ENCODE measurements around the gene CUTA. TPM values are rescaled to one million over a fixed set of nuclear protein-coding genes. Genes with fewer than 3 reads are reported as not detected.

Gene CUTA
- polyA plus RNA-seq, 1 donor from 2014 or later, result 343 TPM

DNA sequence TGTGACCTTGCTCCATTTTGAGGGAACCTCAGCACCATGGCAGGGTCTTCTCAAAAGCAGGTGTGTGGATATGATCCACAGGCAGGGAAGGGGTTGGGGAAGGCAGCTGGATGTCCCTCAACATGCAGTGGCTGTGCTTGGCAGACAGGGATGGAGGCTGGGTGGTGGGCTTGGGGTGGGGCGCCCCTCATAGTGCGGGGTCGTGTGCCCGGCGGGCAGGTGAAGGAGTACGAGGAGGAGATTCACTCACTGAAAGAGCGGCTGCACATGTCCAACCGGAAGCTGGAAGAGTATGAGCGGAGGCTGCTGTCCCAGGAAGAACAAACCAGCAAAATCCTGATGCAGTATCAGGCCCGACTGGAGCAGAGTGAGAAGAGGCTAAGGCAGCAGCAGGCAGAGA lies 28.4 kb upstream of the CUTA start:
- no peaks in the 10 kb centered on the region for H3K9me2 ChIP-seq (ENCODE audit: insufficient read depth, low read length)
- no peaks in the 10 kb centered on the region for H3F3A ChIP-seq (ENCODE audit: insufficient read depth, low read length, poor library complexity, severe bottlenecking)
- no peaks in the 10 kb centered on the region for H4K20me1 ChIP-seq (ENCODE audit: insufficient read depth)
- H3K4me3 ChIP-seq (ENCODE audit: low read length), result no peak overlapping the region
- no peak overlapping the region for H3K4me2 ChIP-seq (ENCODE audit: low read length)
- no peaks in the 10 kb centered on the region for H3K36me3 ChIP-seq (ENCODE audit: insufficient read depth, low read length)
- TF ChIP-seq POLR2AphosphoS5 (IDR thresholded peaks at IDR 0.05) (no peak), EP300 (conservative IDR thresholded peaks at IDR 0.05; ENCODE audit: poor library complexity, severe bottlenecking) (no peak), TAF1 (IDR thresholded peaks at IDR 0.05; ENCODE audit: low read depth) (no peak), MXI1 (conservative IDR thresholded peaks at IDR 0.05; ENCODE audit: poor library complexity, severe bottlenecking) (no peak), RAD21 (conservative IDR thresholded peaks at IDR 0.05) (no peak), EZH2 (IDR thresholded peaks at IDR 0.05; ENCODE audit: borderline replicate concordance, insufficient read depth, low read length, poor library complexity, severe bottlenecking) (no peak), SMC3 (conservative IDR thresholded peaks at IDR 0.05; ENCODE audit: poor library complexity) (no peak)
- TF ChIP-seq, protein P1, sequence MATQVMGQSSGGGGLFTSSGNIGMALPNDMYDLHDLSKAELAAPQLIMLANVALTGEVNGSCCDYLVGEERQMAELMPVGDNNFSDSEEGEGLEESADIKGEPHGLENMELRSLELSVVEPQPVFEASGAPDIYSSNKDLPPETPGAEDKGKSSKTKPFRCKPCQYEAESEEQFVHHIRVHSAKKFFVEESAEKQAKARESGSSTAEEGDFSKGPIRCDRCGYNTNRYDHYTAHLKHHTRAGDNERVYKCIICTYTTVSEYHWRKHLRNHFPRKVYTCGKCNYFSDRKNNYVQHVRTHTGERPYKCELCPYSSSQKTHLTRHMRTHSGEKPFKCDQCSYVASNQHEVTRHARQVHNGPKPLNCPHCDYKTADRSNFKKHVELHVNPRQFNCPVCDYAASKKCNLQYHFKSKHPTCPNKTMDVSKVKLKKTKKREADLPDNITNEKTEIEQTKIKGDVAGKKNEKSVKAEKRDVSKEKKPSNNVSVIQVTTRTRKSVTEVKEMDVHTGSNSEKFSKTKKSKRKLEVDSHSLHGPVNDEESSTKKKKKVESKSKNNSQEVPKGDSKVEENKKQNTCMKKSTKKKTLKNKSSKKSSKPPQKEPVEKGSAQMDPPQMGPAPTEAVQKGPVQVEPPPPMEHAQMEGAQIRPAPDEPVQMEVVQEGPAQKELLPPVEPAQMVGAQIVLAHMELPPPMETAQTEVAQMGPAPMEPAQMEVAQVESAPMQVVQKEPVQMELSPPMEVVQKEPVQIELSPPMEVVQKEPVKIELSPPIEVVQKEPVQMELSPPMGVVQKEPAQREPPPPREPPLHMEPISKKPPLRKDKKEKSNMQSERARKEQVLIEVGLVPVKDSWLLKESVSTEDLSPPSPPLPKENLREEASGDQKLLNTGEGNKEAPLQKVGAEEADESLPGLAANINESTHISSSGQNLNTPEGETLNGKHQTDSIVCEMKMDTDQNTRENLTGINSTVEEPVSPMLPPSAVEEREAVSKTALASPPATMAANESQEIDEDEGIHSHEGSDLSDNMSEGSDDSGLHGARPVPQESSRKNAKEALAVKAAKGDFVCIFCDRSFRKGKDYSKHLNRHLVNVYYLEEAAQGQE (IDR thresholded peaks at IDR 0.05; ENCODE audit: borderline replicate concordance), result no peak
- TF ChIP-seq, protein P2, sequence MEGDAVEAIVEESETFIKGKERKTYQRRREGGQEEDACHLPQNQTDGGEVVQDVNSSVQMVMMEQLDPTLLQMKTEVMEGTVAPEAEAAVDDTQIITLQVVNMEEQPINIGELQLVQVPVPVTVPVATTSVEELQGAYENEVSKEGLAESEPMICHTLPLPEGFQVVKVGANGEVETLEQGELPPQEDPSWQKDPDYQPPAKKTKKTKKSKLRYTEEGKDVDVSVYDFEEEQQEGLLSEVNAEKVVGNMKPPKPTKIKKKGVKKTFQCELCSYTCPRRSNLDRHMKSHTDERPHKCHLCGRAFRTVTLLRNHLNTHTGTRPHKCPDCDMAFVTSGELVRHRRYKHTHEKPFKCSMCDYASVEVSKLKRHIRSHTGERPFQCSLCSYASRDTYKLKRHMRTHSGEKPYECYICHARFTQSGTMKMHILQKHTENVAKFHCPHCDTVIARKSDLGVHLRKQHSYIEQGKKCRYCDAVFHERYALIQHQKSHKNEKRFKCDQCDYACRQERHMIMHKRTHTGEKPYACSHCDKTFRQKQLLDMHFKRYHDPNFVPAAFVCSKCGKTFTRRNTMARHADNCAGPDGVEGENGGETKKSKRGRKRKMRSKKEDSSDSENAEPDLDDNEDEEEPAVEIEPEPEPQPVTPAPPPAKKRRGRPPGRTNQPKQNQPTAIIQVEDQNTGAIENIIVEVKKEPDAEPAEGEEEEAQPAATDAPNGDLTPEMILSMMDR (IDR thresholded peaks at IDR 0.05; ENCODE audit: poor library complexity, severe bottlenecking), result no peak
- no peak overlapping the region for H2AFZ ChIP-seq (ENCODE audit: low read depth, low read length)
- H3K27me3 ChIP-seq (ENCODE audit: insufficient read depth, low read depth, low read length), result no peaks in the 10 kb centered on the region
- H3K9me3 ChIP-seq (ENCODE audit: low read length), result no peaks in the 10 kb centered on the region
- H3K79me2 ChIP-seq (replicated peaks; ENCODE audit: insufficient read depth, low read length), result no peaks in the 10 kb centered on the region
- no peak overlapping the region for H3K9ac ChIP-seq (ENCODE audit: low read length)
- no peak overlapping the region for H3K27ac ChIP-seq (ENCODE audit: low read length)

DNA sequence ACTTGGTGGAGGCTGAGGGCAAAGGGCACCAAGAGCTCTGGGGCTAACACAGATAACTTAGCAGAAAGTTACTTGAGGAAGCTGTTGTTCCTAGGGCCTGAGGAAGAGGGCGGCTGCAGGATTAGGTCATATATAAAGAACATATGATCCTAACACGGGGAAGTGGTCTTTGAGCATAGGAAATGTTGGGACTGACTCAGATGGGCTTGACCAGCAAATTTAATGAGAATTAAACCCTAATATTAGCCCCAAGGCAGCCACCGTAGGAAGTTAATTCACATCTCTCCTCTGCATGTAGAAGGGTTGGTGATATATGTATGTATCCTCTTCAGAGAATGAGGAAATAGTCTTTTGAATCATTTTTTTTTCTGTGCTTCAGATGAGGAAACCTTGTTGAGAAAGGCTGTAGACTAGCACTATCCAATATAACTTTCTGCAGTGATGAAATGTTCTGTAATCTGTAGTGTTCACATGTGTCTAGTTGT lies 27.3 kb upstream of the CUTA start:
- no peak overlapping the region for H3K4me2 ChIP-seq (ENCODE audit: low read length)
- no peak overlapping the region for H3K27ac ChIP-seq (ENCODE audit: low read length)
- no peaks in the 10 kb centered on the region for H3F3A ChIP-seq (ENCODE audit: insufficient read depth, low read length, poor library complexity, severe bottlenecking)
- no peaks in the 10 kb centered on the region for H3K9me2 ChIP-seq (ENCODE audit: insufficient read depth, low read length)
- no peaks in the 10 kb centered on the region for H4K20me1 ChIP-seq (ENCODE audit: insufficient read depth)
- no peak for TF ChIP-seq TAF1 (IDR thresholded peaks at IDR 0.05; ENCODE audit: low read depth)
- TF ChIP-seq RAD21 (conservative IDR thresholded peaks at IDR 0.05), result no peak
- TF ChIP-seq POLR2AphosphoS5 (IDR thresholded peaks at IDR 0.05), result no peak
- TF ChIP-seq EP300 (conservative IDR thresholded peaks at IDR 0.05; ENCODE audit: poor library complexity, severe bottlenecking), result no peak
- TF ChIP-seq, protein P2 (IDR thresholded peaks at IDR 0.05; ENCODE audit: poor library complexity, severe bottlenecking), result no peak
- no peak for TF ChIP-seq EZH2 (IDR thresholded peaks at IDR 0.05; ENCODE audit: borderline replicate concordance, insufficient read depth, low read length, poor library complexity, severe bottlenecking)
- TF ChIP-seq MXI1 (conservative IDR thresholded peaks at IDR 0.05; ENCODE audit: poor library complexity, severe bottlenecking), result no peak
- TF ChIP-seq, protein P1 (IDR thresholded peaks at IDR 0.05; ENCODE audit: borderline replicate concordance), result no peak
- no peak for TF ChIP-seq SMC3 (conservative IDR thresholded peaks at IDR 0.05; ENCODE audit: poor library complexity)
- H3K79me2 ChIP-seq (replicated peaks; ENCODE audit: insufficient read depth, low read length), result no peaks in the 10 kb centered on the region
- no peaks in the 10 kb centered on the region for H3K9me3 ChIP-seq (ENCODE audit: low read length)
- no peaks in the 10 kb centered on the region for H3K36me3 ChIP-seq (ENCODE audit: insufficient read depth, low read length)
- H3K9ac ChIP-seq (ENCODE audit: low read length), result no peak overlapping the region
- no peak overlapping the region for H3K4me3 ChIP-seq (ENCODE audit: low read length)
- H3K27me3 ChIP-seq (ENCODE audit: insufficient read depth, low read depth, low read length), result no peaks in the 10 kb centered on the region
- no peak overlapping the region for H2AFZ ChIP-seq (ENCODE audit: low read depth, low read length)
